HG03378 (cell line): ENCODE measurements around the gene GALNT14.

Experiments used
- ATAC-seq: cut with Tn5 transposase; IDR thresholded peaks from one replicate; pipeline ENCODE4 v1.9.1; 2021; ENCODE audit warnings: mild to moderate bottlenecking, moderate library complexity; ENCODE audit not compliant: unreplicated experiment

GALNT14 gene

DNA sequence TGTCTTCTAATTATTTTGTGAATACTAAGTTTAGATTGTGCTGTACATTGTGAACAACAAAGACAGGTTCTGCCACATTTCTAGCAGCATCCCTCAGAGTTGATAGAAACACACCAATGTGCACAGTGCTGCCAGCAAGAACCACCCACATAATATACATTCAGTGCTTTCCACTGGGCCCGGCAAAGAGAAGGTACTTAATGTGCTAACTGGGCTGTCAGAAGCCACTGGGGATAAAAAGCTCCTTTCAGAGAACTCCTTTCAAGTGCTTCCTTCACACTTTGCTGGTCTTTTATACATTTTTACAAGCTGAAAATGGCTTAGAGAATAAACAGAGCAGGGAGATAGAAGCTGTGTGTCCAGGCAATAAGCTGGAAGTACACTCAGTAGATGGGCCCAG, 273.0 kb downstream of the GALNT14 start:
- ATAC-seq = no peak

DNA sequence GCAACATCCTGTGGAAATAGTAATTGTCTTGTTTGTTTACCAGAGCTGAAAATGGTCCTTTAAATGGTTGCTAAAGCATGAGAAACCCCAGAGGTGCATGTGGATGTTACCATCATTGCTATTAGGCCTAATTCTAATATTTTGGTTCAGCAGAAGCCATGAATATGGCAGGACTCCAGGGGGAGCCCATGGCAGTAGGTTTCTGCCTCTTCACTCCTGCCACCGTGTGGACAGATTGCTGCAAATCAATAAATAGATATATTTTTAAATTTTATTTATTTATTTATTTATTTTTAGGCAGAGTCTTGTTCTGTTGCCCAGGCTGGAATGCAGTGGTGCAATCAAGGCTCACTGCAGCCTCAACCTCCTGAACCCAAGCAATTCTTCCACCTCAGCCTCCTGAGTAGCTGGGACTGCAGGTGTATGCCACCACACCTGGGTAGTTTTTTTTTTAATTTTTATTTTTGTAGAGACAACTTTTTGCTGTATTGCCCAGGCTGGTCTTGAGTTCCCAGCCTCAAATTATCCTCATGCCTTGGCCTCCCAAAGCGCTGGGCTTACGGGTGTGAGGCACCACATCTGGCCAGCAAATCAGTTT, 276.1 kb downstream of the GALNT14 start:
- peak; percentile 54 for ATAC-seq

DNA sequence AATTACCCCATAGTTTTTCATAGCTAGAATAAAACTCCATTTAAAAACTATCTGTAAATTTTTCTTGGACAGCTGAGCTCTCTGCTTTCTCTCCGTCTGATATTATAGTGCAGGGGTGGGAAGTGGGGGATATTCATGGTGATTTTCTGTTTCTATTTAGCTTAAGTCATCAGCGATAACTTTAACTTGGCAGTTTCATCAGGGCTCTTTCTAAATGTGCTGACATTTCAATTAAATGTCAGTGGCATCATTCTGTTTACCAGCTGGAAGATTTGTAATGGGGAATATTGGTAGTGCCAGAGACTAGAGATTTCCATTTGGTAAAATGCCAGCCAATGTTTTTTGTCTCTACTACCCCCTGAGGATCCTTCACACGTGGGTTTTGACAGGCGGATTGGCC, 277.5 kb downstream of the GALNT14 start:
- no peak for ATAC-seq
